Esophagus squamous epithelium (tissue), 4 donors: ENCODE data around the gene FBXW4.

Experiments used
- POLR2A ChIP-seq, 4 donors: fragments of 450-650 bp; IDR thresholded peaks; one replicate each; pipeline ENCODE4 v1.6.1; 2017; ENCODE audit warnings: antibody characterized with exemption in 4 of 4, mild to moderate bottlenecking in 4 of 4, moderate library complexity in 3 of 4
- TF ChIP-seq, protein P1 (sequence below), 6 experiments: fragments of 450-650 bp in 4 of 6; fragments of 200-600 bp in 2 of 6; sonication (generic) in 2 of 6; IDR thresholded peaks; one replicate each; pipeline ENCODE4 v1.5.1; 2016 to 2019; ENCODE audit warnings: antibody characterized with exemption in 6 of 6, mild to moderate bottlenecking in 4 of 6, moderate library complexity in 4 of 6

DNA sequence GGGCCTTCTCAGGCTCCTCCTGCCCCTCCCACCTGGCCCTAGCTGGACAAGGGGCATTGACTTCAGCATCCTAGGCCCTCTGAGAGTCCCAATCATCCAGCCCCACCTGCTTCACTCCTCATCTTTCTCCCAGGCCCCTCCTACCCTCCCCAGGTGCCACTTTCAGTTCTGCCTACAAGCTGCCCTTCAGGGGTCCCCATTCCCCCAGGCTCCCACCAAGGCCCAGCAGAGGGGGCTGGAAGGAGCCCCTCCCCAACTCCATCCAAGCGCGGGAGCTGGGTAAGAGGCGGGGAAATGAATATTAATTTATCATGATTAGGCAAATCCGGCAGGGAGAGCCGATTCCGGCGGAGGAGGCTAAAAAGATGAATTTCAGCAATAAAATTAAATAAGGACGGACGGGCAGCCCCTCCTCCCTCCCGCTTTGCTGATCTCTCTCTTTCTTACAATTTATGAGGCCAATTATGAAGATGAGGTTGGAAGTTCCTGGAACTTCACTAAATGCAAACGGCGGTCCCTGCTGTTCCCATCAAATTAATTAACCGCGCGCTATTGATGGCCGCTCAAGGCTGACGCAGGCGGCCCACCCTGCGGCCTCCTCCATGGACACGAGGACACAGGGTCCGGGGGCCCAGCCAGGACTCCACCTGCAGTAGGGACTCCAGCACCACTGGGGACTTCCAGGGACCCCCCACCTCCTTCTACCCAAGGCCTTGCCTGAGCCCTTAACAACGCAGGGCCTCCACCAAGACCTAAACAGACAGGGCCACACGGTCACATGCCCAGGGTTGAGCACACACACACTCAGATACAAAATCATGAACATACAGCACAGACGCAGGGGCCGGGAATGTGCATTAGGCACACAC, 120.9 kb downstream of the FBXW4 start:
- no peak for TF ChIP-seq POLR2A (IDR thresholded peaks at IDR 0.05)
- TF ChIP-seq, protein P1, sequence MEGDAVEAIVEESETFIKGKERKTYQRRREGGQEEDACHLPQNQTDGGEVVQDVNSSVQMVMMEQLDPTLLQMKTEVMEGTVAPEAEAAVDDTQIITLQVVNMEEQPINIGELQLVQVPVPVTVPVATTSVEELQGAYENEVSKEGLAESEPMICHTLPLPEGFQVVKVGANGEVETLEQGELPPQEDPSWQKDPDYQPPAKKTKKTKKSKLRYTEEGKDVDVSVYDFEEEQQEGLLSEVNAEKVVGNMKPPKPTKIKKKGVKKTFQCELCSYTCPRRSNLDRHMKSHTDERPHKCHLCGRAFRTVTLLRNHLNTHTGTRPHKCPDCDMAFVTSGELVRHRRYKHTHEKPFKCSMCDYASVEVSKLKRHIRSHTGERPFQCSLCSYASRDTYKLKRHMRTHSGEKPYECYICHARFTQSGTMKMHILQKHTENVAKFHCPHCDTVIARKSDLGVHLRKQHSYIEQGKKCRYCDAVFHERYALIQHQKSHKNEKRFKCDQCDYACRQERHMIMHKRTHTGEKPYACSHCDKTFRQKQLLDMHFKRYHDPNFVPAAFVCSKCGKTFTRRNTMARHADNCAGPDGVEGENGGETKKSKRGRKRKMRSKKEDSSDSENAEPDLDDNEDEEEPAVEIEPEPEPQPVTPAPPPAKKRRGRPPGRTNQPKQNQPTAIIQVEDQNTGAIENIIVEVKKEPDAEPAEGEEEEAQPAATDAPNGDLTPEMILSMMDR (IDR thresholded peaks at IDR 0.05): no peak
